EH (cell line): ENCODE data around the gene GP1BA.

ENCODE experiments used
- DNase-seq: peaks from one replicate; pipeline ENCODE4 v3.0.0-alpha.2; 2015; ENCODE audit warnings: low read depth

Gene GP1BA

DNA sequence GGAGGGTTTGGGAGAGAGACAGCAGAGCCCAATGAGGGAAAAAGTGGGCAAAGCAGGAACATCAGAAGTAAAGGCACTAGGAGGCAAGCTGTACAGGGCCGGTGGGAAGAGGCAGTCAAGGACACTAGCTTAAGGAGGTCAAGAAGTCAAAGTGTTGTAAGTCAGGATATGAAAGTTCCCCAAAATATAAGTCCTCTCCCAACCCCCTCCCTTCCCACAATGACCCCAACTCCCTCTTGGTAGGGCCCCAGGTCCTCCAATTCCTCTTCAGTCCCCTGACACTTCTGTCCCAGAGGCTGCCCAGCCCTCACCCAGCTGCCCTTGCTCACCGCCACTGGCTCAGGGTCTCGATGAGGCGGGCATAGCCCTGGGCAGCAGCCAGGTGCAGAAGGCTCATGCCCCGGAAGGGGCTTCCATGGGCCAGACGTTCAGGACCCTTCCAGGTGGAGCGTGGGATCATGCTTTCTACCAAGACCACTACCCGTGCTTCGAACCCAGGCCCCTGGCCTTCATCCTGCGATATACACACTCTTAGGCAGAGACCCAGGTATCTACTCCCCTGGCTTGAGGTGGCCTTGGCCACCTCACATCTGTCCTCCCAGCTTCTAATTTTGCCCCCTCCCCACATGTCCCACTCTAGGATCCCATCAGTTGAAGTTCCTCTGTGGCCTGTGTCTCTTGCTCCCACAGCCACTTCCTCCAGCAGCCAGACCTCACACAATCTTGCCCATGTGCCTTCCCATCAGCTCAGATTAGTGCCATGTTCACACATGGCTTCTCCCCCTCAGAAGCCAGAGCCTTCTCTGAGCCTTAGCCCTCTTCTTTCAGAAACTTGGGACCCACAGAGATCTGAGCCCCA is 41.4 kb downstream of the GP1BA start:
- no peak for DNase-seq

- no peak for DNase-seq
Observed at GRCh38 chr17:4974115-4974670, 42.1 kb downstream of the GP1BA start.

GRCh38 chr17:4978726-4979125 is 46.6 kb downstream of the GP1BA start:
- no peak for DNase-seq

GRCh38 chr17:4980644-4981216 is 48.7 kb downstream of the GP1BA start:
- peak; percentile 67 for DNase-seq

- peak; percentile 15 for DNase-seq
Observed at GRCh38 chr17:4982305-4982704, 50.2 kb downstream of the GP1BA start.
